PC-9 (cell line): Measurements from ENCODE around the gene CSK.

Experiments
- EZH2 ChIP-seq: fragments of 200-600 bp; sonication (generic); IDR thresholded peaks from 2 replicates; pipeline ENCODE4 v1.8.0; 2017; ENCODE audit warnings: antibody characterized with exemption, low read depth
- TF ChIP-seq, protein P1 (sequence below): fragments of 200-600 bp; sonication (generic); conservative IDR thresholded peaks from 2 replicates; pipeline ENCODE4 v1.6.1; 2017; ENCODE audit warnings: mixed run types, antibody characterized with exemption, mild to moderate bottlenecking, moderate library complexity

DNA sequence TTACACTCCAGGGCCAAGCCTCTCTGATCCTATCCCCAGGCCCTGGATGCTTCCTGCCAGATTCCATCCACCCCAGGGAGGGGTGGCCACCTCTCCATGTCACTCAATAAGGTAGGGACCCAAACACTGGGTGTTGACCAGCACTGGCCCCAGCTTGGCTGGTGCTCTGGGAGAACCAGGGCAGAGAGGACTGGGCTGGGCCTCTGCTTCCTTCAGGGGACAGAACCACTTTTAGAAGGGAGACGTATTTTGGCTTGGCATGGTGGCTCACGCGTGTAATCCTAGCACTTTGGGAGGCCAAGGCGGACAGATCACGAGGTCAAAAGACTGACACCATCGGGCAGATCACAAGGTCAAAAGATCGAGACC lies 39.9 kb downstream of the CSK start:
- TF ChIP-seq, protein P1, sequence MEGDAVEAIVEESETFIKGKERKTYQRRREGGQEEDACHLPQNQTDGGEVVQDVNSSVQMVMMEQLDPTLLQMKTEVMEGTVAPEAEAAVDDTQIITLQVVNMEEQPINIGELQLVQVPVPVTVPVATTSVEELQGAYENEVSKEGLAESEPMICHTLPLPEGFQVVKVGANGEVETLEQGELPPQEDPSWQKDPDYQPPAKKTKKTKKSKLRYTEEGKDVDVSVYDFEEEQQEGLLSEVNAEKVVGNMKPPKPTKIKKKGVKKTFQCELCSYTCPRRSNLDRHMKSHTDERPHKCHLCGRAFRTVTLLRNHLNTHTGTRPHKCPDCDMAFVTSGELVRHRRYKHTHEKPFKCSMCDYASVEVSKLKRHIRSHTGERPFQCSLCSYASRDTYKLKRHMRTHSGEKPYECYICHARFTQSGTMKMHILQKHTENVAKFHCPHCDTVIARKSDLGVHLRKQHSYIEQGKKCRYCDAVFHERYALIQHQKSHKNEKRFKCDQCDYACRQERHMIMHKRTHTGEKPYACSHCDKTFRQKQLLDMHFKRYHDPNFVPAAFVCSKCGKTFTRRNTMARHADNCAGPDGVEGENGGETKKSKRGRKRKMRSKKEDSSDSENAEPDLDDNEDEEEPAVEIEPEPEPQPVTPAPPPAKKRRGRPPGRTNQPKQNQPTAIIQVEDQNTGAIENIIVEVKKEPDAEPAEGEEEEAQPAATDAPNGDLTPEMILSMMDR: no peak
- TF ChIP-seq EZH2: no peak
